Epithelial cell of esophagus (primary cell): ENCODE data around the gene RSPO4.

Source experiments
- DNase-seq: peaks from one replicate; pipeline ENCODE4 v3.0.0; 2010; ENCODE audit warnings: low read depth
- H3K4me3 ChIP-seq: 2 replicates; pipeline ENCODE4 v1.5.1; 2011; ENCODE audit warnings: mild to moderate bottlenecking, low read length, control low read depth
- TF ChIP-seq, protein P1 (sequence below): IDR thresholded peaks from 2 replicates; pipeline ENCODE4 v1.5.1; 2011; ENCODE audit warnings: low read depth, mild to moderate bottlenecking, low read length, control low read depth, inconsistent platforms; ENCODE audit not compliant: insufficient read depth; ENCODE audit errors: missing control alignments

RSPO4 gene

GRCh38 chr20:1001911-1002681 is at the start of gene RSPO4:
Gene RSPO4 (minus strand): TSS chr20:1002311. CDS start chr20:1002164, 147 bp downstream.
- no peak within 1 kb of the TSS for H3K4me3 ChIP-seq
- DNase-seq = no peak
- TF ChIP-seq, protein P1, sequence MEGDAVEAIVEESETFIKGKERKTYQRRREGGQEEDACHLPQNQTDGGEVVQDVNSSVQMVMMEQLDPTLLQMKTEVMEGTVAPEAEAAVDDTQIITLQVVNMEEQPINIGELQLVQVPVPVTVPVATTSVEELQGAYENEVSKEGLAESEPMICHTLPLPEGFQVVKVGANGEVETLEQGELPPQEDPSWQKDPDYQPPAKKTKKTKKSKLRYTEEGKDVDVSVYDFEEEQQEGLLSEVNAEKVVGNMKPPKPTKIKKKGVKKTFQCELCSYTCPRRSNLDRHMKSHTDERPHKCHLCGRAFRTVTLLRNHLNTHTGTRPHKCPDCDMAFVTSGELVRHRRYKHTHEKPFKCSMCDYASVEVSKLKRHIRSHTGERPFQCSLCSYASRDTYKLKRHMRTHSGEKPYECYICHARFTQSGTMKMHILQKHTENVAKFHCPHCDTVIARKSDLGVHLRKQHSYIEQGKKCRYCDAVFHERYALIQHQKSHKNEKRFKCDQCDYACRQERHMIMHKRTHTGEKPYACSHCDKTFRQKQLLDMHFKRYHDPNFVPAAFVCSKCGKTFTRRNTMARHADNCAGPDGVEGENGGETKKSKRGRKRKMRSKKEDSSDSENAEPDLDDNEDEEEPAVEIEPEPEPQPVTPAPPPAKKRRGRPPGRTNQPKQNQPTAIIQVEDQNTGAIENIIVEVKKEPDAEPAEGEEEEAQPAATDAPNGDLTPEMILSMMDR = no peak

GRCh38 chr20:1050440-1050839 is 48.3 kb upstream of the RSPO4 start:
- TF ChIP-seq, protein P1 = no peak
- DNase-seq = no peak
- H3K4me3 ChIP-seq = no peak overlapping the region

DNA sequence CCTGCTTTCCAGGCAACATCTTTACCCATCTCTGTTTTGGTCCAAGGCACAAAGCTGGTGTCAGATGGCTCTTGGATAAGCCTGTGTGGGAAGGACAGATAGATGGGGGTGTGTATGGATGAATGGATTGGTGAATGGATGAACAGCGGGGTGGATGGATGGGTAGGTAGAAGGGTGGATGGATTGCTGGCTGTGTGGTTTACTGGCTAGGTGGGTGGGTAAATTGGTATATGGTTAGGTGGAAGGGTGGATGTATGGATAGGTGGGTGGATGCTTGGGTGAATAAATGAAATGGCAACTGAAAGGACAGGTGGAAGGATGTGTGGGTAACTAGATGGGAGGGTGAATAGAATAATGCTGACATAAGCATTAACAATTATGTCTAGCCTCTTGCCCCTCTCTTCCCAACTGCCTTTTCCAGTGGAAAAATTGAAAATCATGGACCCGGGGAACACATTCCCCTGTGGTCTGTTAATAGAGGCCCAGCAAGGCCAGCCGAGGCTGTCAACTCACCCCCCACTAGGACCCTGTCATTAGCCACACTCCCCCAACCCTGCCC is 43.8 kb upstream of the RSPO4 start:
- H3K4me3 ChIP-seq = no peak overlapping the region
- TF ChIP-seq, protein P1 = no peak
- DNase-seq = no peak

DNA sequence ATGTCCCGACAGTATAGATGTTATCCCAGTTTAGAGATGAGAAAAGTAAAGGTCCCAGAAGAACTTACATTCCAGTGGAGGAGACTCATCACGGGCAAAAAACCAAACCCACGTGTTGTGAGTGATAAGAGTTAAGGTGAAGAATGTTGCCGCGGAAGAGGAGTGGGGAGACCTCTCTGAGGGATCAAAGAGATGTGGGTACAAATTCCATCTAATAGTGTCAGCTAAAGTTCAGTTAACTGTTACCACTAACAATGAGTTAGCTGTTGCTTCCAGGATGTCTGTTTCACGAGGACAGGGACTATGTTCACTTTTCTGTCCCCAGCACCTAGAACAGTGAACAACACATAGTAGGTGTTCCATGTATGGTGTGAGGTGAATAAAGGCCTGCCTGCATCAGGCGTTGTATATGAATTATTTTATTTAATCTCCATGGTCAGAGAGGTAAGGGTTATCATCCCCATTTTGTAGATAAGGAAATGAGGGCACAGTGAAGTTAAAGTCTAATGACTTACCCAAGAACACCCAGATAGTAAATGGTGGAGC is 39.8 kb upstream of the RSPO4 start:
- TF ChIP-seq, protein P1 = no peak
- no peak for DNase-seq
- no peak overlapping the region for H3K4me3 ChIP-seq

DNA sequence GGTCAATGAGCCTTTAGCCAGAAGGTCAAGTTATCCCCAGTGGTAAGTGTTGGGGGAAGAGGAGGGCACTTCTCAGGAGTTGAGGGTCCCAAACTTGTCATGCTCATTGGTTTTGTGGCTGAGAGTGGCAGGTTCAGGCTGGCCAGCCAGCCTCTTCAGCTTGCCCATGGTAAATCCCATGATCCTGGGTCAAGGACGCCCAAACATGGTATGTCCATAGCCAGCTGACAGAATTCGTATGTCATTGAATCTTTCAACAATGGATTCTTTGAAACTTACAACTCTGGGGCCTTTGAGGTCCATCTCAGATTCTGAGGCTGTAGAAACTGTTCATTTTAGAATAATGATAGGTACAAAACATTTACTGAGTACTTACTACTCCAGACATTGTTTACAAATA is 36.1 kb upstream of the RSPO4 start:
- no peak overlapping the region for H3K4me3 ChIP-seq
- no peak for DNase-seq
- TF ChIP-seq, protein P1 = no peak

GRCh38 chr20:1037039-1037438 is 34.9 kb upstream of the RSPO4 start:
- TF ChIP-seq, protein P1 = no peak
- H3K4me3 ChIP-seq = no peak overlapping the region
- no peak for DNase-seq
